ENCODE results near the gene NUP210.

DNA sequence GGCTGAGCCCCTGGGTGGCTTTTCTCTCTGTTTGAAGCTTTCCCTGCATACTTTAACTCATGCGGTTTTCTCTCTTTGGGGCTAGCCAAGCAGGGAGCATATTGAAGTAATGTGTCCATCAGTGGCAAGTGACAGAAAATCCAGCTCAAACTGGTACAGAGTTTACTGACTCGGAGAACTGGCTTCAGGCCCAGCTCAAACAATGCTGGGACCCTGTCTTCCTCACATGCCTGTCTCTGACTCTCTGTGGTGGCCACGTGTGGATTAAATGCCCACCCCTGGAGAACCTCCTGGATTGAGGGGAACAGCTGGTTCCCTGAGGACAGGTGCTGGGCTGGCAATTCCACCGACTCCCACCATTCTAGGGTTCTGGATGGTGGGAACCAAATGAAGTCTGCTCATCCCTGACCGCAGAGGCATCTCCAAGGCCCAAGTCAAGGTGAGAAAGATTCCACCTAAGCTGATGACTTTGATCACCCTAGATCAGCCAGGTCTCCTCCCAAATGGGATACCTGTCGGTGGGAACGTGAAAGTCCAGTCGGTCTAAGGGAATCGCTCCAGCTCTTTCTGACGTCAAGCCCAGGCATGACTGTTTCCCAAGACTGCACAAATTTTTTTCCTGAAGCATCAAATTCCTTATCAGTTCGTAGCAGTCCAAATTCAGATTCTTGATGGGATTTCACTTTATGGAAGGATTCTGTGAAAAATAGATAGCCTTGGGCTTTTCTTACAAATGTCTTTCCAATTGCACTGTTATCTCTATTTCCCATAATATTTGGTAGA, 43.7 kb upstream of the NUP210 start:
- TF ChIP-seq, protein P1, sequence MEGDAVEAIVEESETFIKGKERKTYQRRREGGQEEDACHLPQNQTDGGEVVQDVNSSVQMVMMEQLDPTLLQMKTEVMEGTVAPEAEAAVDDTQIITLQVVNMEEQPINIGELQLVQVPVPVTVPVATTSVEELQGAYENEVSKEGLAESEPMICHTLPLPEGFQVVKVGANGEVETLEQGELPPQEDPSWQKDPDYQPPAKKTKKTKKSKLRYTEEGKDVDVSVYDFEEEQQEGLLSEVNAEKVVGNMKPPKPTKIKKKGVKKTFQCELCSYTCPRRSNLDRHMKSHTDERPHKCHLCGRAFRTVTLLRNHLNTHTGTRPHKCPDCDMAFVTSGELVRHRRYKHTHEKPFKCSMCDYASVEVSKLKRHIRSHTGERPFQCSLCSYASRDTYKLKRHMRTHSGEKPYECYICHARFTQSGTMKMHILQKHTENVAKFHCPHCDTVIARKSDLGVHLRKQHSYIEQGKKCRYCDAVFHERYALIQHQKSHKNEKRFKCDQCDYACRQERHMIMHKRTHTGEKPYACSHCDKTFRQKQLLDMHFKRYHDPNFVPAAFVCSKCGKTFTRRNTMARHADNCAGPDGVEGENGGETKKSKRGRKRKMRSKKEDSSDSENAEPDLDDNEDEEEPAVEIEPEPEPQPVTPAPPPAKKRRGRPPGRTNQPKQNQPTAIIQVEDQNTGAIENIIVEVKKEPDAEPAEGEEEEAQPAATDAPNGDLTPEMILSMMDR (CRISPR knock-in tag; IDR thresholded peaks at IDR 0.05) = no peak
- no peak for TF ChIP-seq ARNT (IDR thresholded peaks at IDR 0.05)
- no peak for TF ChIP-seq ZNF317 (CRISPR knock-in tag; IDR thresholded peaks at IDR 0.05)
- no peak for TF ChIP-seq MAFF (IDR thresholded peaks at IDR 0.05; ENCODE audit: low read depth, low read length)
- TF ChIP-seq, protein P2, sequence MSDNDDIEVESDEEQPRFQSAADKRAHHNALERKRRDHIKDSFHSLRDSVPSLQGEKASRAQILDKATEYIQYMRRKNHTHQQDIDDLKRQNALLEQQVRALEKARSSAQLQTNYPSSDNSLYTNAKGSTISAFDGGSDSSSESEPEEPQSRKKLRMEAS (IDR thresholded peaks at IDR 0.05) = no peak

All from HepG2 (cell line).